Dedifferentiated amniotic fluid mesenchymal stem cell (primary cell): ENCODE data around the gene SLC22A23.

Experiments used
- DNase-seq: peaks from one replicate; pipeline ENCODE4 v3.0.0-alpha.2; 2016; ENCODE audit errors: extremely low spot score

Gene SLC22A23

DNA sequence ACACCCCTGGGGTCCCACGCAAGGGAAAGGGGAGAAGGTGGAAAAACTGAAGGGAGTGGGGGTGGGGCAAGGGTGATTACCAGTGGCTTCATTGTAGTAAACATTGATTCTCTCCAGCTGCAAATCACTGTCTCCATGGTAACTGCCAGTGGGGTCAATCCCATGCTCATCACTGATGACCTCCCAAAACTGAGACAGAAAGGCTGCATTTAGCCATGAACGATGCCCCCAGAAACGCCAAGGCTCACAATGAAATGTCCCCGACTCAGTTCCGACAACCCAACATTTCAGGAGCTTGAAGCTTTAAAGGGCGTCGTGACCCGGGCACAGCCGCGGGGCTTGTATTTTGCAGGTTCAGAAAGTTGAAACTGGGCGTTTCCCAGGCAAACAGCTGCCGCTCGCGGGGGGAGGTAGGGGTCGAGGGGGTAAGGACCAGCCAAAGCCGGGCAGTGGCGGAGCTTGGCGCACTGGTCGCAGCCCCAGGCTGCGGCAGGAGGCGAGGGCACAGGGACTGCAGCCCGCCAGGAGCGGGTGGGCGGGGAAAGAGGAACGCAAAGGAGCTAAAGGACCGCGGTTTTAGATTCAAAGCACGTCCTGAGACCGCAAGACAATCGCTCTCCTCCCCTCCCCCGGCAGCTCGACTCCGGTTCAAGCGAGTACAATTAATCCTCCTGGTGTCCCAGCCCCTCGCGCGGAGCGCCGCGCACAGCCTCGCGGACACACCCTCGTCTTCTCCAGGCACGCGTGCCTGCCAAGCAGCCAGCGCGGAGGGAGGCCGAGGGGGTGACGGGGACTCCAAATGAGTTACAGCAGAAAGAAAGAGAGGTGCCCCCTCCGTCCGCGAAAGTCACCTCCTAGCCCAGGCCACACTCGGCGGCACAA, 230.1 kb downstream of the SLC22A23 start:
- DNase-seq = no peak

GRCh38 chr6:3226042-3226441, 230.8 kb downstream of the SLC22A23 start:
- DNase-seq = no peak

DNA sequence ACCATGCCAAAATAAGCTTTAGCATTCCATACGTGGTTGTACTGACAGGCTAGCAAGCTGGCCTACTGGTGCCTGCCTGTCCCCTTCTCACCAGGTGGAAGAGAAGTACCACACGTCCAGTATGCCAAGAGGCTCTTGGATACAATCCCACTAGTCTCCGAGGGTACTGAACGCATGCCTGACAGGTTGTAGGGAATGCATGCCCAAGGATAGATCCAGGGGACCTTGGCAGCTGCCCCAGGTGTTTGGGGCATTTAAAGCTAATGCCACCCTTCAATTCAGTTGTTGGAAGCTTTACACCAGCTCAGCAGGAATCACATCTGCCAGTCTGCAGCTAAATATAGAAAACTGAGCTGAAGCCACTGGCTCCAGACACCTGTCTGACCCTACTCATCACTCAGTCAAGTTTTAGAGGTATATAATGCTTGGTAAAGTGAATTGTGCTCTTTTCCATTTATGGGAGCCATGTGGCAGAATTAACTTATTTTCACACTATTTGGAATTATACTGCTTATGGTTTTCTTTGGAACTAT, 234.3 kb downstream of the SLC22A23 start:
- no peak for DNase-seq

DNA sequence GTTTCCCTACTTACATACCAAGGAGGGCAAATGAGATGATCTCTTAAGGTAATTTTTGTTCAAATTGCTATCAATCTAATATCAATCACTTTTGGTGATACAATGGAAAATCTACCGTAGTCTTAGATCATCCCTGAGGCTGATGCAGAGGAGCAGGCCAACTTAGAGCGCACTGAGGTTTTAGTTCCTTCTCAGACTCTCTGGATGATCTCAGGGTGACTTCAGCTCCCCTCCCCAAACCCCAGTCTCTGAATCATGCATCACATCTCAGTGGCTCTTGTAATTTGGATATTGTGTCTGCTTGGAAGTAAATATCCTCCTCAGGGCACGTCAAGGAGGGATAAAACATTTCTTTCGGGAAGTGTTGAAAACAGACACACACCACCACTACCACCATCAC, 235.3 kb downstream of the SLC22A23 start:
- DNase-seq = no peak

GRCh38 chr6:3220366-3220765, 236.5 kb downstream of the SLC22A23 start:
- DNase-seq = no peak
